ENCODE measurements around the gene TLCD1.

DNA sequence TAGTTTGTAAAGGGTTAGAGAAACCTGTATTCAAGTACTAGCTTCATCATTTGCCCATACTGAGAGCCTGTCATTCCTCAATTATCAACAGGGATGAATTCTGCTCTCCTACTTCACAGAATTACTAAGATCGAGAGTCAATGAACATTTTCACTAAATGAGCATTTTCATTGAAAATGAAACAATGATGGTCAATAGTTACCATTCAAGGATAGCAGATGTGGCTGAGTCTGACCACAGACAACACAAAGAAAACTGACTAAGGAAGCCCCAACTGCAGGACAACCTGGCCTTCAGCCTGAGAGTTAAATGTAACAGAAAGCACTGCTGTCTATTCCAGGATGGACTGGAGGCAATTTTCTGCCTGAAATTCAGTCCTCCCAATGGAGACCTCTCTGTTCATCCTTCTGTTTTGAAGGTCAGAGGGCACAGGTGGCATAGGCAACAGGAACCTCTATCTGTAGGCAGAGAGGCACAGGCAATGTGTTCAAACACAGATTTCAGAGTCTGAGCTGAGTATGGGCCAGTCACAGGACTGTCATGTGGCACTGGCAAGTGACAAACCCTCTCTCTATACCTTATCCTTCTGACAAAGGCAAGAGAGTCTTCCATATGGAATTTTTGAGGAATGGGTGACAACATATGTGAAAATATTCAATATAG lies 37.2 kb upstream of the TLCD1 start:
- TF ChIP-seq, protein P1, sequence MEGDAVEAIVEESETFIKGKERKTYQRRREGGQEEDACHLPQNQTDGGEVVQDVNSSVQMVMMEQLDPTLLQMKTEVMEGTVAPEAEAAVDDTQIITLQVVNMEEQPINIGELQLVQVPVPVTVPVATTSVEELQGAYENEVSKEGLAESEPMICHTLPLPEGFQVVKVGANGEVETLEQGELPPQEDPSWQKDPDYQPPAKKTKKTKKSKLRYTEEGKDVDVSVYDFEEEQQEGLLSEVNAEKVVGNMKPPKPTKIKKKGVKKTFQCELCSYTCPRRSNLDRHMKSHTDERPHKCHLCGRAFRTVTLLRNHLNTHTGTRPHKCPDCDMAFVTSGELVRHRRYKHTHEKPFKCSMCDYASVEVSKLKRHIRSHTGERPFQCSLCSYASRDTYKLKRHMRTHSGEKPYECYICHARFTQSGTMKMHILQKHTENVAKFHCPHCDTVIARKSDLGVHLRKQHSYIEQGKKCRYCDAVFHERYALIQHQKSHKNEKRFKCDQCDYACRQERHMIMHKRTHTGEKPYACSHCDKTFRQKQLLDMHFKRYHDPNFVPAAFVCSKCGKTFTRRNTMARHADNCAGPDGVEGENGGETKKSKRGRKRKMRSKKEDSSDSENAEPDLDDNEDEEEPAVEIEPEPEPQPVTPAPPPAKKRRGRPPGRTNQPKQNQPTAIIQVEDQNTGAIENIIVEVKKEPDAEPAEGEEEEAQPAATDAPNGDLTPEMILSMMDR (conservative IDR thresholded peaks at IDR 0.05), result no peak
- TF ChIP-seq EZH2 (IDR thresholded peaks at IDR 0.05; ENCODE audit: low read depth), result no peak

Measured in PC-9 (cell line).